ENCODE results near the gene IFT27.

DNA sequence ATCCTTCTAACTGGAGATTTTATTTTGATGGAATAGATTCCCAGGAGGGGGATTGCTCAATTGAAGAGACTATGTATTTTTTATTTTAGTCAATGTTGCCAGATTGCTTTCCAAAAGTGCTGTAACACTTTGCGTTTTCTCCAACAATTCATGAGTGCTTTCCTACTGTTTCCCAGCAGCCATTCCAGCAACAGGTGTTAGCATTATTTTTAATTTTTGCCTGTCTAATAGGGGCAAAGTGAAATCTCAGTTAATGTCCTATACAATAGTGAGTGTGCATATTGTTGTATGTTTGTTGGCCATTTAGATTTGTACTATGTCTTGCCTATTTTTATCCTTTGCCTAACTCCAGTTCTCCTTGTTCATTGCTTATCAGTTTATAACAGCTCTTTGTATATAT, 60.3 kb downstream of the IFT27 start:
- TF ChIP-seq, protein P1, sequence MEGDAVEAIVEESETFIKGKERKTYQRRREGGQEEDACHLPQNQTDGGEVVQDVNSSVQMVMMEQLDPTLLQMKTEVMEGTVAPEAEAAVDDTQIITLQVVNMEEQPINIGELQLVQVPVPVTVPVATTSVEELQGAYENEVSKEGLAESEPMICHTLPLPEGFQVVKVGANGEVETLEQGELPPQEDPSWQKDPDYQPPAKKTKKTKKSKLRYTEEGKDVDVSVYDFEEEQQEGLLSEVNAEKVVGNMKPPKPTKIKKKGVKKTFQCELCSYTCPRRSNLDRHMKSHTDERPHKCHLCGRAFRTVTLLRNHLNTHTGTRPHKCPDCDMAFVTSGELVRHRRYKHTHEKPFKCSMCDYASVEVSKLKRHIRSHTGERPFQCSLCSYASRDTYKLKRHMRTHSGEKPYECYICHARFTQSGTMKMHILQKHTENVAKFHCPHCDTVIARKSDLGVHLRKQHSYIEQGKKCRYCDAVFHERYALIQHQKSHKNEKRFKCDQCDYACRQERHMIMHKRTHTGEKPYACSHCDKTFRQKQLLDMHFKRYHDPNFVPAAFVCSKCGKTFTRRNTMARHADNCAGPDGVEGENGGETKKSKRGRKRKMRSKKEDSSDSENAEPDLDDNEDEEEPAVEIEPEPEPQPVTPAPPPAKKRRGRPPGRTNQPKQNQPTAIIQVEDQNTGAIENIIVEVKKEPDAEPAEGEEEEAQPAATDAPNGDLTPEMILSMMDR (IDR thresholded peaks at IDR 0.05), result no peak
- no peak for TF ChIP-seq POLR2A (IDR thresholded peaks at IDR 0.05)
